SU-DHL-6 (cell line): ENCODE results near the gene CACNB4.

Experiments
- EZH2phosphoT487 ChIP-seq: fragments of 200-600 bp; sonication (generic), shearing (Covaris generic); conservative IDR thresholded peaks from 2 replicates; pipeline ENCODE4 v1.6.1; 2018; ENCODE audit warnings: mild to moderate bottlenecking, antibody characterized with exemption, low read length, moderate library complexity, mixed read lengths
- TF ChIP-seq, protein P1 (sequence below): fragments of 200-600 bp; sonication (generic); IDR thresholded peaks from one replicate; pipeline ENCODE4 v1.5.1; 2017; ENCODE audit warnings: antibody characterized with exemption, mild to moderate bottlenecking, low read length, moderate library complexity; ENCODE audit not compliant: insufficient read depth, poor library complexity, severe bottlenecking

DNA sequence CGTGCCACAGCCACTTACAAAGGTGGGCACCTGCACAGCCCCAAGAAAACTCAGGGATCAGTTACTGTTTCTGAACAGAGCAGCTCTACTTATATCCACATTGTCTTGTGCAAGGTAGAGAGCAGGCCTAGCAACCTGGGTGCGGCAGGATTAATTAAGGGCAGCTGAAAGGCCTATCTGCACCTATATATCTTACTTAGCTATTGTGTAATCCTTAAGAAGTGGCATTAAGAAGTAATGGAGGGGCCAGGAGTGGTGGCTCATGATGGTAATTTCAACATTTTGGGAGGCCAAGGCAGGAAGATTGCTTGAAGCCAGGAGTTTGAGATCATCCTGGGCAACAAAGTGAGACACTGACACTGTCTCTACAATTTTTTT lies 257.8 kb downstream of the CACNB4 start:
- TF ChIP-seq, protein P1, sequence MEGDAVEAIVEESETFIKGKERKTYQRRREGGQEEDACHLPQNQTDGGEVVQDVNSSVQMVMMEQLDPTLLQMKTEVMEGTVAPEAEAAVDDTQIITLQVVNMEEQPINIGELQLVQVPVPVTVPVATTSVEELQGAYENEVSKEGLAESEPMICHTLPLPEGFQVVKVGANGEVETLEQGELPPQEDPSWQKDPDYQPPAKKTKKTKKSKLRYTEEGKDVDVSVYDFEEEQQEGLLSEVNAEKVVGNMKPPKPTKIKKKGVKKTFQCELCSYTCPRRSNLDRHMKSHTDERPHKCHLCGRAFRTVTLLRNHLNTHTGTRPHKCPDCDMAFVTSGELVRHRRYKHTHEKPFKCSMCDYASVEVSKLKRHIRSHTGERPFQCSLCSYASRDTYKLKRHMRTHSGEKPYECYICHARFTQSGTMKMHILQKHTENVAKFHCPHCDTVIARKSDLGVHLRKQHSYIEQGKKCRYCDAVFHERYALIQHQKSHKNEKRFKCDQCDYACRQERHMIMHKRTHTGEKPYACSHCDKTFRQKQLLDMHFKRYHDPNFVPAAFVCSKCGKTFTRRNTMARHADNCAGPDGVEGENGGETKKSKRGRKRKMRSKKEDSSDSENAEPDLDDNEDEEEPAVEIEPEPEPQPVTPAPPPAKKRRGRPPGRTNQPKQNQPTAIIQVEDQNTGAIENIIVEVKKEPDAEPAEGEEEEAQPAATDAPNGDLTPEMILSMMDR: no peak
- TF ChIP-seq EZH2phosphoT487: no peak
